Osteoblast (primary cell): ENCODE data around the gene MXI1. TPM values are rescaled to one million over a fixed set of nuclear protein-coding genes. Genes with fewer than 3 reads are reported as not detected.
"Not testable (repeated sequence)": the region's sequence is repeated elsewhere in the genome, so short reads cannot be mapped to it uniquely, and the experiment has no call there.

ENCODE experiments used
- DNase-seq: peaks from one replicate; pipeline ENCODE4 v3.0.0; 2011; ENCODE audit warnings: low spot score, mixed read lengths; ENCODE audit not compliant: insufficient read length; ENCODE audit errors: missing footprints
- H2AFZ ChIP-seq: 2 replicates; pipeline ENCODE4 v1.6.0; 2011; ENCODE audit warnings: mild to moderate bottlenecking, low read length
- H3K27ac ChIP-seq: 2 replicates; pipeline ENCODE4 v1.5.1; 2011; ENCODE audit warnings: mild to moderate bottlenecking, low read depth, low read length, moderate library complexity
- H3K27me3 ChIP-seq: 2 replicates; pipeline ENCODE4 v1.6.0; 2012; ENCODE audit warnings: mild to moderate bottlenecking, control low read depth, inconsistent platforms, low read length, moderate library complexity; ENCODE audit not compliant: insufficient read depth
- H3K36me3 ChIP-seq: 2 replicates; pipeline ENCODE4 v1.5.1; 2011; ENCODE audit warnings: mild to moderate bottlenecking, low read length, control low read depth, moderate library complexity; ENCODE audit not compliant: insufficient read depth
- H3K4me1 ChIP-seq: 2 replicates; pipeline ENCODE4 v1.5.1; 2011; ENCODE audit warnings: mild to moderate bottlenecking, low read length, control low read depth, moderate library complexity; ENCODE audit not compliant: insufficient read depth
- H3K4me2 ChIP-seq: 2 replicates; pipeline ENCODE4 v1.6.0; 2011; ENCODE audit warnings: mild to moderate bottlenecking, low read length; ENCODE audit not compliant: insufficient read depth
- H3K4me3 ChIP-seq: fragments of 200-600 bp; sonication (generic); 3 replicates; pipeline ENCODE4 v1.5.1; 2012; ENCODE audit warnings: mild to moderate bottlenecking, low read length, inconsistent platforms; ENCODE audit not compliant: insufficient read depth
- H3K79me2 ChIP-seq: 2 replicates; pipeline ENCODE4 v1.6.0; 2012; ENCODE audit warnings: mild to moderate bottlenecking, low read length, control low read depth, inconsistent platforms; ENCODE audit not compliant: insufficient read depth
- H3K9me3 ChIP-seq: 2 replicates; pipeline ENCODE4 v1.5.1; 2011; ENCODE audit warnings: low read depth, low read length, control low read depth
- H4K20me1 ChIP-seq: 2 replicates; pipeline ENCODE4 v1.6.0; 2012; ENCODE audit warnings: mild to moderate bottlenecking, low read length, control low read depth; ENCODE audit not compliant: insufficient read depth
- total RNA-seq: library from RNA; depleted of rRNA; stranded (reverse); fragments of >200 nt; gene quantifications from 2 replicates; pipeline ENCODE4 v1.2.3, GENCODE V29; 2012
- TF ChIP-seq, protein P1 (sequence below): IDR thresholded peaks from 2 replicates; pipeline ENCODE4 v1.5.1; 2011; ENCODE audit warnings: mild to moderate bottlenecking, low read depth, low read length, moderate library complexity; ENCODE audit errors: extremely low read depth

MXI1 gene
- total RNA-seq, 1 donor, result 41.6 TPM

DNA sequence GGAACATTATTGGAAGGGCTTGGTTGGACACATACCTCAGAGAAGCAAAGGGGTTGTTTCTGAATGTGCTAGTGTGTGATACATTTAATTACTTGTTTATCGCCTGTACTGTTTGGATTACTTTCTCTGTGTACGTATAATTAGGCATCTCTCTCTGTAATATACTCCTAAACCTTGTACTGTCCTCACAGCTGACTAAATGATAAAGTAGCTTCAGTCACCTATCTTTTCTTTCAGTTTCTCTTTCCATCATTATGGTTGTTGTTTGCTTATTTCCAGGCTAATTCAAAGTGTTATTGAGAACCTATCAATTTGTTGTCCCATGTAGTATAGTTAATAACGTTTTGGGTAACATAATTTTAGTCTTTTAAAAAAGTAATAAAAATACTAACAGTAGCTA, 34.0 kb downstream of the MXI1 start:
- H3K79me2 ChIP-seq, result no peaks in the 10 kb centered on the region
- TF ChIP-seq, protein P1, sequence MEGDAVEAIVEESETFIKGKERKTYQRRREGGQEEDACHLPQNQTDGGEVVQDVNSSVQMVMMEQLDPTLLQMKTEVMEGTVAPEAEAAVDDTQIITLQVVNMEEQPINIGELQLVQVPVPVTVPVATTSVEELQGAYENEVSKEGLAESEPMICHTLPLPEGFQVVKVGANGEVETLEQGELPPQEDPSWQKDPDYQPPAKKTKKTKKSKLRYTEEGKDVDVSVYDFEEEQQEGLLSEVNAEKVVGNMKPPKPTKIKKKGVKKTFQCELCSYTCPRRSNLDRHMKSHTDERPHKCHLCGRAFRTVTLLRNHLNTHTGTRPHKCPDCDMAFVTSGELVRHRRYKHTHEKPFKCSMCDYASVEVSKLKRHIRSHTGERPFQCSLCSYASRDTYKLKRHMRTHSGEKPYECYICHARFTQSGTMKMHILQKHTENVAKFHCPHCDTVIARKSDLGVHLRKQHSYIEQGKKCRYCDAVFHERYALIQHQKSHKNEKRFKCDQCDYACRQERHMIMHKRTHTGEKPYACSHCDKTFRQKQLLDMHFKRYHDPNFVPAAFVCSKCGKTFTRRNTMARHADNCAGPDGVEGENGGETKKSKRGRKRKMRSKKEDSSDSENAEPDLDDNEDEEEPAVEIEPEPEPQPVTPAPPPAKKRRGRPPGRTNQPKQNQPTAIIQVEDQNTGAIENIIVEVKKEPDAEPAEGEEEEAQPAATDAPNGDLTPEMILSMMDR, result no peak
- no peak for DNase-seq
- no peaks in the 10 kb centered on the region for H3K4me1 ChIP-seq
- no peaks in the 10 kb centered on the region for H4K20me1 ChIP-seq
- no peak overlapping the region for H3K27ac ChIP-seq
- H3K36me3 ChIP-seq, result no peaks in the 10 kb centered on the region
- H3K4me3 ChIP-seq, result no peak overlapping the region
- no peaks in the 10 kb centered on the region for H3K27me3 ChIP-seq
- no peak overlapping the region for H3K4me2 ChIP-seq
- no peaks in the 10 kb centered on the region for H3K9me3 ChIP-seq
- H2AFZ ChIP-seq, result no peak overlapping the region

DNA sequence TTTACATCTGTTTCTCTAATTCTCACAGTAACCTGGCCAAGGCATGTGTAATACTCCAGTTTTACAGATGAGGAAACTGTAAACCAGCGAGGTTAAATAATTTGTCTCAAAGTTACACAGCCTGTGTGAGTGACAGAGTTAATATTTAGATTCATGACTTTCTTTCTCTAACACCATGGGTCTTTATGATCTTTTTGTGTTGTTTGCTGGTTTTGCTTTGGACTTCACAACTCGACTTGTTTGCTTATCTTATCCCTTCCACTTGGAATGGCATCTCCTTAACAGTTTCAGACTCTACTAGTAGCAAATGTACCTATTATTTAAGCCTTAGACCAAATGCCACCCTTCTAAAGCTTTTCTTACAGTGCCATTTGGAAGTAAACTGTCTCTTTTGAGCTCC, 34.4 kb downstream of the MXI1 start:
- H3K36me3 ChIP-seq, result no peaks in the 10 kb centered on the region
- H2AFZ ChIP-seq, result no peak overlapping the region
- H3K27me3 ChIP-seq, result no peaks in the 10 kb centered on the region
- TF ChIP-seq, protein P1, result no peak
- no peaks in the 10 kb centered on the region for H3K79me2 ChIP-seq
- no peak overlapping the region for H3K4me3 ChIP-seq
- no peak overlapping the region for H3K27ac ChIP-seq
- H3K9me3 ChIP-seq, result no peaks in the 10 kb centered on the region
- H4K20me1 ChIP-seq, result no peaks in the 10 kb centered on the region
- no peak overlapping the region for H3K4me2 ChIP-seq
- H3K4me1 ChIP-seq, result no peaks in the 10 kb centered on the region
- DNase-seq, result no peak

DNA sequence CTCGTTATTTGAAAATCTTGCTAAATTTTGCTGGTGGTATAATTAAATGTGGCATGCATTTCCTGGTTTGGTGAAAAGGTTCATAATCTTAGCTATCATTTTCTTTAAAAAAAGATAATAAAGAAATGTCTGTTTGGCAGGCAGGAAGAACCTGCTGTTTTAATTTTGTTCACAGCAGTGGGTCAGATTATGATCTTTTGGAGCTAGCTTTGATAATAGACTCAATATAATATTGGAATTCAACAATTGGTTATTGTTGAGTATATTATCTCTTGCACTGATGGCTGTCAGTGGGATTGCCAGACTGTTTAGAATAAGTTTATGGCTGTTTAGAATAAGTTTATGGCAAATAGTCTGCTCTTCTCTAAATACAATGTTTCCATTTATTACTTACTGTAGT, 35.1 kb downstream of the MXI1 start:
- Histone ChIP-seq H4K20me1 (no peaks in the 10 kb centered on the region), H3K36me3 (no peaks in the 10 kb centered on the region), H3K4me1 (no peaks in the 10 kb centered on the region), H3K9me3 (no peaks in the 10 kb centered on the region), H3K79me2 (no peaks in the 10 kb centered on the region), H3K4me3 (no peak overlapping the region), H3K27me3 (no peaks in the 10 kb centered on the region), H3K27ac (no peak overlapping the region), H2AFZ (no peak overlapping the region), H3K4me2 (no peak overlapping the region)
- TF ChIP-seq, protein P1, result no peak
- DNase-seq, result no peak

DNA sequence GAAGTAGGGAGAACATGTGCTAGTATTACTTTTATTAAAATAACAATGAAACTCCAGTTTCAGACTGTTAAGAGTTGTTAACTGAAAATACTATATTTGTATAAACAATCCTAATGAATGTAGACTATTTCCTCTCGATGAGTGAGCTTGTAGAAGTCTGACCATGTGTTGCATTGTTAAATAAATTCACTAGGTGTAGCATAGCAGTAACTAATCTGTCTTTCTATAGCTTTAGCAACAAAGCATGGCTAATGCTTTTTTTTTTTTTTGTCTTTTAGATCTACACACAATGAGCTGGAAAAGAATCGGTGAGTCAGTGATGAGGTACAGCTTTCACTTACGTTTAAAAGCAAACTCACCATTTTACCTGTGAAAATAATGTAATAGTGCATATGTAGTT, 37.1 kb downstream of the MXI1 start:
- Histone ChIP-seq H3K9me3 (no peaks in the 10 kb centered on the region), H3K4me1 (no peaks in the 10 kb centered on the region), H4K20me1 (no peaks in the 10 kb centered on the region), H3K79me2 (no peaks in the 10 kb centered on the region), H3K27ac (no peak overlapping the region), H2AFZ (no peak overlapping the region), H3K4me2 (no peak overlapping the region), H3K4me3 (no peak overlapping the region), H3K27me3 (no peaks in the 10 kb centered on the region), H3K36me3 (no peaks in the 10 kb centered on the region)
- DNase-seq, result no peak
- TF ChIP-seq, protein P1, result no peak

DNA sequence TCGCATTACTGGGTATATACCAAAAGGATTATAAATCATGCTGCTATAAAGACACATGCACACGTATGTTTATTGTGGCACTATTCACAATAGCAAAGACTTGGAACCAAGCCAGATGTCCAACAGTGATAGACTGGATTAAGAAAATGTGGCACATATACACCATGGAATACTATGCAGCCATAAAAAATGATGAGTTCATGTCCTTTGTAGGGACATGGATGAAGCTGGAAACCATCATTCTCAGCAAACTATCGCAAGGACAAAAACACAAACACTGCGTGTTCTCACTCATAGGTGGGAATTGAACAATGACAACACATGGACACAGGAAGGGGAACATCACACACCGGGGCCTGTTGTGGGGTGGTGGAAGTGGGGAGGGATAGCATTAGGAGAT, 40.4 kb downstream of the MXI1 start:
- not testable (repeated sequence) for H3K9me3 ChIP-seq, H2AFZ ChIP-seq, DNase-seq, H3K79me2 ChIP-seq, H3K4me3 ChIP-seq, H3K4me1 ChIP-seq, H3K27ac ChIP-seq, H4K20me1 ChIP-seq, H3K27me3 ChIP-seq, H3K36me3 ChIP-seq, H3K4me2 ChIP-seq

DNA sequence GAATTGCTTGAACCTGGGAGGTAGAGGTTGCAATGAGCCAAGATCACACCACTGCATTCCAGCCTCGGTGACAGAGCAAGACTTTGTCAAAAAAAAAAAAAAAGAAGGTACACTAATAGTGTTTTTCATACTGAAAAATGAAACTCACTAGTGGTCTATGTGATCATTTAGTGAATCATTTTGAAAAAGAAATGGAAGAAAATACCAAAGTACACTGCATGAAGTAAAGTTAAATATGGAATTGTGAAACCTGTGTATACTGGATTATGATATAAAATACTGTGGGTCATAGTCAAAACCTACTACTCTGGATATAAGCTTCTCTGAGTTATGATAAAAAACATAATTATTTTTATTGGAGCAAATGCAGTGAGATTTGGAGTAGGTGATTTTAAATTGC, 42.1 kb downstream of the MXI1 start:
- not testable (repeated sequence) for DNase-seq, H3K9me3 ChIP-seq, H3K27ac ChIP-seq, H4K20me1 ChIP-seq, H3K36me3 ChIP-seq, H3K27me3 ChIP-seq, H3K4me1 ChIP-seq, H3K79me2 ChIP-seq, H3K4me2 ChIP-seq, H2AFZ ChIP-seq, H3K4me3 ChIP-seq
